HG02642 (cell line): ENCODE data around the gene PAX5.

Experiments
- ATAC-seq: cut with Tn5 transposase; IDR thresholded peaks from one replicate; pipeline ENCODE4 v1.9.1; 2021; ENCODE audit warnings: mild to moderate bottlenecking; ENCODE audit not compliant: unreplicated experiment, poor library complexity

PAX5 gene

GRCh38 chr9:36796671-36797419 is 237.2 kb downstream of the PAX5 start:
- ATAC-seq = no peak

DNA sequence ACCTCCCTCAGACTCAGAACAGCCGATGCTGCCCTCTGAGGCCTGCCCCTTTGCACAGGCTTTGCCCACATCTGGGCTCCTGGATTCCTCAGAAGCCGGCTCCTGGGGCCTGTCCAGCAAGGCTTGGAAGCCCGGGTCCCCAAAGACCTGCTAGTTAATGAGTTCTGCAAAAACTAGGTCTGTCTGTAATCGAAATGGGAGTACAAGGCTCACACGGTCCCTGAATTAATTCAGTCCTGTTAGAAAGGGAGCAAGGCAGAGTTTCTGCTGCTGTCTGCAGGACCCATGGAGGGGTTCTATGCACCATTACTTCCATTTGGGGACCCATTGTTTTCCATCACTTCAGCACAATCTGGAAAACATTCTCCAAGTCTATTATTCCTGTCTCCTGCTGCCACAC is 239.6 kb downstream of the PAX5 start:
- ATAC-seq = no peak

GRCh38 chr9:36793277-36793676 is 240.8 kb downstream of the PAX5 start:
- no peak for ATAC-seq

DNA sequence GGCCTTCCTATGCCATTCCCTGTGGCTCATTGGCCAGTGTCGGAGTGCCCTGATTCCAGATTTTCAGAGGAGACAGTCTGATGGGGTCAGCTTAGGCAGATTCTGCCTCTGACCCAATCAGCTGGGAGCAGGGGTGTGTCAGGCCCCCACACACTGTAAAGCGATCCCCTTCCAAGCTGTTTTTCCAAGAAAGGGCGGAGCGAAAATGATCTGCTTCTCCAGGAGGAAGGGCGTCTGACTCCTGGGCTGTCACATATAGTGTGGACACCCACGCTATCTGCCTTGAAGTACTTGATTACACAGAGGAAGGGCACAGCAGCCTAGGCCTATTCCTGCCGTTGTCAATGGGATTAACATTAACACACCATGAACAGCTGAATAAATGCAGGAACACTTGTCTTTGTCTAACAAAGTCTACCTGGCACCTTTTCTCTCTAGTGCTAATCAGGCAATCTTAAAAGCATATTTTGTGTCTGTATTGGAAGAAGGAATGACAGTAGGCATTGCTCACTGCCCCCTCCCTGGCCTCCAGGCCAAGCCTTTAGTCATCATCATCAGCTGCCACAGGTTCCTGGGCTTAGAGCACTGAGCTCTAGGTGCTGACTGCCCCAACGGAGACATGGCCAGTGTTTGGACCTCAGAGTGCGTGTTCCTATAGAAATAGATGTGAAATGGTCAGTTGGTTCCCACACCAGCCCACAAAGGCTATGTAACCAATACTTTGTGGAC is 242.7 kb downstream of the PAX5 start:
- no peak for ATAC-seq

DNA sequence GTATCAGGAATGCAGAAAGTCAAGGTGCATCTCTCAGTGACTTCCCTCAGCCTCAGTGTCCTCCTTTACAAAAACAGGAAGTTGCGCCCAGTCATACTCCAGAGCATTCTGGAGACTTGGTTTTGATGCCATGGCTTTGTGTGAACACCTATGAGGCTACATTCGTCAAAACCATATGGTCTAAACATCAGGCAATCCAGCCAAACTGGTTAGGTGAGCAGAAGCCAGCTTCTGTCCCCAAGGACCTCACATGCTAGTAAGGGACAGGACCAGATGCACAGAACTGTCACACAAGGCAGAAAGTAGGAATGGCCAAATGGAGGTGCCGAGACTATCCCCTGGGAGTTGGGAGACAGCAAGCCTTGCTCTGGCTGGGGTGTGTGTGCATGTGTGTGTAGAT is 244.2 kb downstream of the PAX5 start:
- no peak for ATAC-seq

GRCh38 chr9:36788534-36788933 is 245.5 kb downstream of the PAX5 start:
- no peak for ATAC-seq

DNA sequence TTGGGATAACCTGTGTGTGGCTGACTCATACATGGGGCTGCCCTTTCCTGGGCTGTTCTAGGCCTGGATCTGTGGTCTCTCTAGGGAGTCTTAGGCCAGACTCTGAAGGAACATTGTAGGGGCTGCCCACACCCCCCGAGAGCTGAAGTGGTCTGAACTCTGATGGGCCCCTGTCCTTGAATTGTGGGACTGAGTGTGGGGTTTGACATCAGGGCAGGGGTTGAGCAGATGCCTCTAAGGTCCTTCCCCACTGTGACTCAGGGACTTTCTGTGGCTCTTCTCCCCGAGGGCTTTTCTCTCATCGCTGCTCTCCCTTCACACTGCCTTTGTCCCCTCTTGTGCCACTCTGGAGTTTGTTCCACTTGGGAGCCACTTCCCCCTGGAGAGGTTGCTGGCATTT is 246.4 kb downstream of the PAX5 start:
- no peak for ATAC-seq
